Measurements from ENCODE around the gene SKIC3. TPM values are rescaled to one million over a fixed set of nuclear protein-coding genes. Genes with fewer than 3 reads are reported as not detected.

SKIC3 gene
- total RNA-seq, 1 experiment from 2014 or later, result 69.0 TPM

DNA sequence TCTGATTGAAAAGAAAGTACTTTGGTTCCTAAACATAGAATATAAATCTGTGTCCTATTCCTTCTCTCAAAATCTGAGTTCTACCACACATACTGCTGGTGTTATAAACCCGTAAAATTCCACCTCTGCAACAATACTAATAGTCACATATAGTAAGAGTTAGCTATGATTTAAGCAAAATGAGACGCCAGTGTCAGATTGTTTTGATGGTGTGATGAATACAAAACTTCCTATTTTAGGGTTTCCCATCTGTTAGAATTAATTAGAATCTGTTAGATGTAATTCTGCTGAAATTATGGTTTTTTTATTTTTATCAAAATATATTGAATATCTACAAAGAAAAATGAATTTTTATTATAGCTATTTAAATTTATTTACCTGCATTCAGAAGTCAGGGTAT, 26.8 kb upstream of the SKIC3 start (continued):
- TF ChIP-seq CREM (CRISPR knock-in tag; IDR thresholded peaks at IDR 0.05) (no peak), SOX15 (CRISPR knock-in tag; IDR thresholded peaks at IDR 0.05) (no peak), CREB1 (CRISPR knock-in tag; IDR thresholded peaks at IDR 0.05) (no peak)

DNA sequence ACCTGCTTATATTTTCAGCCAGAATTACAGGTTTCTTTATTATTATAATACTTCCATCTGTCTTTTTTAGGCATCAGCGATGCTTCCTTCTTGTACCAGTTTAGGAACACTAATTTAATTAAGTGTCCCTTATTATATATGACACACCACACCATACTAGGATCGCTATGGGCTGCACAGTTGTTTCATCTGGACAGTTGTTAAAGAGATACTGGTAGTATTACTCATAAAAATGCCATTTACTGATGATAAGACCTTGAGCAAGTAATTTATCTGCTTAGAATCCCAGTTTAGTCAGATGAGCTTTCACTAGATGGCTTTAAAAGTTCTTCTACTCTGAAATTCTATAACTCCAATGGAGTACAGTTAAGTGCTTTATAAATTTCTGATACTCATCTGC, 17.2 kb upstream of the SKIC3 start:
- no peaks in the 10 kb centered on the region for H3K4me1 Mint-ChIP-seq
- DNase-seq (ENCODE audit: low spot score), result no peak
- H3K4me3 Mint-ChIP-seq, result no peak overlapping the region
- TF ChIP-seq SOX15 (CRISPR knock-in tag; IDR thresholded peaks at IDR 0.05) (no peak), JAZF1 (CRISPR knock-in tag; IDR thresholded peaks at IDR 0.05) (no peak)
- H3K9me3 Mint-ChIP-seq, result peaks cover 5% of the 10 kb centered on the region
- no peak overlapping the region for H3K27ac Mint-ChIP-seq
- no peaks in the 10 kb centered on the region for H3K27me3 Mint-ChIP-seq (ENCODE audit: low read depth)
- no peak for ATAC-seq
- ChIA-PET CTCF (no interaction called here), POLR2A (no interaction called here)
- peaks cover 20% of the 10 kb centered on the region for H3K36me3 Mint-ChIP-seq

DNA sequence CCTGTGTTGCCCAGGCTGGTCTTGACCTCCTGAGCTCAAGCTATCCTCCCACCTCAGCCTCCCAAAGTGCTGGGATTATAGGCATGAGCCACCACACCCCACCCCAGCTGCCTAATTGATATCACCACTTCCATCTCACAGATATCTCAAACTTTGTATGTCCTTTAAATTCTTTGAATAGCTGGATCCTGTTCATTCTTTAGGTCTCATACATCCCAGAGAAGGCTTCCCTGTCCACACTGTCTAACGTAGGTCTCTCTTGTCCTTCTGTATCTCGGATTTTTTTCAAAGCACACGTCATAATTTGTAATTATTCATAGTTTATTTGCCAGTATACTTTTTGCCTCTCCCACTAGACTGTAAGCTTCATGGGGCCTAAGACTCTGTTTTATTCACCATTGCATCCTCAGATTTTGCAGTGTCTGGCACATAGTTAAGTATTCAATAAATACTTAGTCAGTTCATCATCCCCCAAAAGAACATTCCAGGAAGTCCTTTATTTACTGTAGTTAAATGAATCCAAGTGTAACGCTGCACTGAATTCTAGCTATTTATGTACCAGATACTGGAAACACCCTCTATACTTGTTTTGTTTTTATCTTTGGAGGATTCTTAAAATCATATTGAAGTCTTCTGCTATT, 10.6 kb upstream of the SKIC3 start:
- Mint-ChIP-seq H3K27me3 (ENCODE audit: low read depth) (no peaks in the 10 kb centered on the region), H3K27ac (no peak overlapping the region), H3K9me3 (no peaks in the 10 kb centered on the region), H3K4me1 (peaks cover 3% of the 10 kb centered on the region; the same call in 1 of the 2 replicates), H3K36me3 (peaks cover 10% of the 10 kb centered on the region; the same call in 1 of the 2 replicates), H3K4me3 (no peak overlapping the region)
- DNase-seq (ENCODE audit: low spot score), result no peak
- ChIA-PET POLR2A (no interaction called here), CTCF (no interaction called here)
- TF ChIP-seq KAT7 (CRISPR knock-in tag; IDR thresholded peaks at IDR 0.05; ENCODE audit: borderline replicate concordance) (no peak), ZNF263 (CRISPR knock-in tag; IDR thresholded peaks at IDR 0.05; ENCODE audit: low read depth) (no peak), ESRRA (CRISPR knock-in tag; IDR thresholded peaks at IDR 0.05; ENCODE audit: borderline replicate concordance) (no peak), GABPB1 (CRISPR knock-in tag; IDR thresholded peaks at IDR 0.05) (no peak), NR1H2 (CRISPR knock-in tag; IDR thresholded peaks at IDR 0.05) (no peak)
- TF ChIP-seq, protein P1, sequence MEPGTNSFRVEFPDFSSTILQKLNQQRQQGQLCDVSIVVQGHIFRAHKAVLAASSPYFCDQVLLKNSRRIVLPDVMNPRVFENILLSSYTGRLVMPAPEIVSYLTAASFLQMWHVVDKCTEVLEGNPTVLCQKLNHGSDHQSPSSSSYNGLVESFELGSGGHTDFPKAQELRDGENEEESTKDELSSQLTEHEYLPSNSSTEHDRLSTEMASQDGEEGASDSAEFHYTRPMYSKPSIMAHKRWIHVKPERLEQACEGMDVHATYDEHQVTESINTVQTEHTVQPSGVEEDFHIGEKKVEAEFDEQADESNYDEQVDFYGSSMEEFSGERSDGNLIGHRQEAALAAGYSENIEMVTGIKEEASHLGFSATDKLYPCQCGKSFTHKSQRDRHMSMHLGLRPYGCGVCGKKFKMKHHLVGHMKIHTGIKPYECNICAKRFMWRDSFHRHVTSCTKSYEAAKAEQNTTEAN (CRISPR knock-in tag; IDR thresholded peaks at IDR 0.05), result no peak
- TF ChIP-seq, protein P2, sequence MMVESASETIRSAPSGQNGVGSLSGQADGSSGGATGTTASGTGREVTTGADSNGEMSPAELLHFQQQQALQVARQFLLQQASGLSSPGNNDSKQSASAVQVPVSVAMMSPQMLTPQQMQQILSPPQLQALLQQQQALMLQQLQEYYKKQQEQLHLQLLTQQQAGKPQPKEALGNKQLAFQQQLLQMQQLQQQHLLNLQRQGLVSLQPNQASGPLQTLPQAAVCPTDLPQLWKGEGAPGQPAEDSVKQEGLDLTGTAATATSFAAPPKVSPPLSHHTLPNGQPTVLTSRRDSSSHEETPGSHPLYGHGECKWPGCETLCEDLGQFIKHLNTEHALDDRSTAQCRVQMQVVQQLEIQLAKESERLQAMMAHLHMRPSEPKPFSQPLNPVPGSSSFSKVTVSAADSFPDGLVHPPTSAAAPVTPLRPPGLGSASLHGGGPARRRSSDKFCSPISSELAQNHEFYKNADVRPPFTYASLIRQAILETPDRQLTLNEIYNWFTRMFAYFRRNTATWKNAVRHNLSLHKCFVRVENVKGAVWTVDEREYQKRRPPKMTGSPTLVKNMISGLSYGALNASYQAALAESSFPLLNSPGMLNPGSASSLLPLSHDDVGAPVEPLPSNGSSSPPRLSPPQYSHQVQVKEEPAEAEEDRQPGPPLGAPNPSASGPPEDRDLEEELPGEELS (CRISPR knock-in tag; IDR thresholded peaks at IDR 0.05), result no peak
- TF ChIP-seq, protein P3, sequence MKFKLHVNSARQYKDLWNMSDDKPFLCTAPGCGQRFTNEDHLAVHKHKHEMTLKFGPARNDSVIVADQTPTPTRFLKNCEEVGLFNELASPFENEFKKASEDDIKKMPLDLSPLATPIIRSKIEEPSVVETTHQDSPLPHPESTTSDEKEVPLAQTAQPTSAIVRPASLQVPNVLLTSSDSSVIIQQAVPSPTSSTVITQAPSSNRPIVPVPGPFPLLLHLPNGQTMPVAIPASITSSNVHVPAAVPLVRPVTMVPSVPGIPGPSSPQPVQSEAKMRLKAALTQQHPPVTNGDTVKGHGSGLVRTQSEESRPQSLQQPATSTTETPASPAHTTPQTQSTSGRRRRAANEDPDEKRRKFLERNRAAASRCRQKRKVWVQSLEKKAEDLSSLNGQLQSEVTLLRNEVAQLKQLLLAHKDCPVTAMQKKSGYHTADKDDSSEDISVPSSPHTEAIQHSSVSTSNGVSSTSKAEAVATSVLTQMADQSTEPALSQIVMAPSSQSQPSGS (CRISPR knock-in tag; IDR thresholded peaks at IDR 0.05; ENCODE audit: borderline replicate concordance, low read depth), result no peak
- TF ChIP-seq, protein P4, sequence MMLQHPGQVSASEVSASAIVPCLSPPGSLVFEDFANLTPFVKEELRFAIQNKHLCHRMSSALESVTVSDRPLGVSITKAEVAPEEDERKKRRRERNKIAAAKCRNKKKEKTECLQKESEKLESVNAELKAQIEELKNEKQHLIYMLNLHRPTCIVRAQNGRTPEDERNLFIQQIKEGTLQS (CRISPR knock-in tag; conservative IDR thresholded peaks at IDR 0.05), result no peak
- TF ChIP-seq, protein P5, sequence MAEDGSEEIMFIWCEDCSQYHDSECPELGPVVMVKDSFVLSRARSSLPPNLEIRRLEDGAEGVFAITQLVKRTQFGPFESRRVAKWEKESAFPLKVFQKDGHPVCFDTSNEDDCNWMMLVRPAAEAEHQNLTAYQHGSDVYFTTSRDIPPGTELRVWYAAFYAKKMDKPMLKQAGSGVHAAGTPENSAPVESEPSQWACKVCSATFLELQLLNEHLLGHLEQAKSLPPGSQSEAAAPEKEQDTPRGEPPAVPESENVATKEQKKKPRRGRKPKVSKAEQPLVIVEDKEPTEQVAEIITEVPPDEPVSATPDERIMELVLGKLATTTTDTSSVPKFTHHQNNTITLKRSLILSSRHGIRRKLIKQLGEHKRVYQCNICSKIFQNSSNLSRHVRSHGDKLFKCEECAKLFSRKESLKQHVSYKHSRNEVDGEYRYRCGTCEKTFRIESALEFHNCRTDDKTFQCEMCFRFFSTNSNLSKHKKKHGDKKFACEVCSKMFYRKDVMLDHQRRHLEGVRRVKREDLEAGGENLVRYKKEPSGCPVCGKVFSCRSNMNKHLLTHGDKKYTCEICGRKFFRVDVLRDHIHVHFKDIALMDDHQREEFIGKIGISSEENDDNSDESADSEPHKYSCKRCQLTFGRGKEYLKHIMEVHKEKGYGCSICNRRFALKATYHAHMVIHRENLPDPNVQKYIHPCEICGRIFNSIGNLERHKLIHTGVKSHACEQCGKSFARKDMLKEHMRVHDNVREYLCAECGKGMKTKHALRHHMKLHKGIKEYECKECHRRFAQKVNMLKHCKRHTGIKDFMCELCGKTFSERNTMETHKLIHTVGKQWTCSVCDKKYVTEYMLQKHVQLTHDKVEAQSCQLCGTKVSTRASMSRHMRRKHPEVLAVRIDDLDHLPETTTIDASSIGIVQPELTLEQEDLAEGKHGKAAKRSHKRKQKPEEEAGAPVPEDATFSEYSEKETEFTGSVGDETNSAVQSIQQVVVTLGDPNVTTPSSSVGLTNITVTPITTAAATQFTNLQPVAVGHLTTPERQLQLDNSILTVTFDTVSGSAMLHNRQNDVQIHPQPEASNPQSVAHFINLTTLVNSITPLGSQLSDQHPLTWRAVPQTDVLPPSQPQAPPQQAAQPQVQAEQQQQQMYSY (CRISPR knock-in tag; IDR thresholded peaks at IDR 0.05), result no peak
- TF ChIP-seq, protein P6, sequence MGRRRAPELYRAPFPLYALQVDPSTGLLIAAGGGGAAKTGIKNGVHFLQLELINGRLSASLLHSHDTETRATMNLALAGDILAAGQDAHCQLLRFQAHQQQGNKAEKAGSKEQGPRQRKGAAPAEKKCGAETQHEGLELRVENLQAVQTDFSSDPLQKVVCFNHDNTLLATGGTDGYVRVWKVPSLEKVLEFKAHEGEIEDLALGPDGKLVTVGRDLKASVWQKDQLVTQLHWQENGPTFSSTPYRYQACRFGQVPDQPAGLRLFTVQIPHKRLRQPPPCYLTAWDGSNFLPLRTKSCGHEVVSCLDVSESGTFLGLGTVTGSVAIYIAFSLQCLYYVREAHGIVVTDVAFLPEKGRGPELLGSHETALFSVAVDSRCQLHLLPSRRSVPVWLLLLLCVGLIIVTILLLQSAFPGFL (CRISPR knock-in tag; IDR thresholded peaks at IDR 0.05; ENCODE audit: borderline replicate concordance), result no peak
- TF ChIP-seq, protein P7, sequence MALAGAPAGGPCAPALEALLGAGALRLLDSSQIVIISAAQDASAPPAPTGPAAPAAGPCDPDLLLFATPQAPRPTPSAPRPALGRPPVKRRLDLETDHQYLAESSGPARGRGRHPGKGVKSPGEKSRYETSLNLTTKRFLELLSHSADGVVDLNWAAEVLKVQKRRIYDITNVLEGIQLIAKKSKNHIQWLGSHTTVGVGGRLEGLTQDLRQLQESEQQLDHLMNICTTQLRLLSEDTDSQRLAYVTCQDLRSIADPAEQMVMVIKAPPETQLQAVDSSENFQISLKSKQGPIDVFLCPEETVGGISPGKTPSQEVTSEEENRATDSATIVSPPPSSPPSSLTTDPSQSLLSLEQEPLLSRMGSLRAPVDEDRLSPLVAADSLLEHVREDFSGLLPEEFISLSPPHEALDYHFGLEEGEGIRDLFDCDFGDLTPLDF (CRISPR knock-in tag; IDR thresholded peaks at IDR 0.05), result no peak
- TF ChIP-seq, protein P8, sequence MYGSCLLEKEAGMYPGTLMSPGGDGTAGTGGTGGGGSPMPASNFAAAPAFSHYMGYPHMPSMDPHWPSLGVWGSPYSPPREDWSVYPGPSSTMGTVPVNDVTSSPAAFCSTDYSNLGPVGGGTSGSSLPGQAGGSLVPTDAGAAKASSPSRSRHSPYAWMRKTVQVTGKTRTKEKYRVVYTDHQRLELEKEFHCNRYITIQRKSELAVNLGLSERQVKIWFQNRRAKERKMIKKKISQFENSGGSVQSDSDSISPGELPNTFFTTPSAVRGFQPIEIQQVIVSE (CRISPR knock-in tag; IDR thresholded peaks at IDR 0.05; ENCODE audit: borderline replicate concordance), result no peak
- TF ChIP-seq, protein P9, sequence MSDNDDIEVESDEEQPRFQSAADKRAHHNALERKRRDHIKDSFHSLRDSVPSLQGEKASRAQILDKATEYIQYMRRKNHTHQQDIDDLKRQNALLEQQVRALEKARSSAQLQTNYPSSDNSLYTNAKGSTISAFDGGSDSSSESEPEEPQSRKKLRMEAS (CRISPR knock-in tag; IDR thresholded peaks at IDR 0.05), result no peak
- ATAC-seq, result no peak
